OCI-LY1 (cell line): Measurements from ENCODE around the gene LACC1.

Experiments
- H2AFZ ChIP-seq: fragments of 200-600 bp; sonication (generic), shearing (Covaris generic); 2 replicates; pipeline ENCODE4 v1.6.0; 2014; ENCODE audit warnings: antibody characterized with exemption, mild to moderate bottlenecking, low read length
- H3F3A ChIP-seq: fragments of 200-600 bp; sonication (generic), shearing (Covaris generic); 2 replicates; pipeline ENCODE4 v1.6.0; 2014; ENCODE audit warnings: mild to moderate bottlenecking, antibody characterized with exemption, low read length, moderate library complexity; ENCODE audit not compliant: insufficient read depth
- H3K27ac ChIP-seq: fragments of 200-600 bp; sonication (generic); 2 replicates; pipeline ENCODE4 v1.5.1; 2014; ENCODE audit warnings: low read length, mixed run types, mild to moderate bottlenecking, low read depth; ENCODE audit not compliant: poor library complexity, severe bottlenecking
- H3K27me3 ChIP-seq: fragments of 200-600 bp; sonication (generic); 2 replicates; pipeline ENCODE4 v1.6.0; 2014; ENCODE audit warnings: antibody characterized with exemption, mild to moderate bottlenecking, low read length, moderate library complexity; ENCODE audit not compliant: insufficient read depth
- H3K36me3 ChIP-seq: fragments of 200-600 bp; sonication (generic); 2 replicates; pipeline ENCODE4 v1.6.1; 2014; ENCODE audit warnings: mild to moderate bottlenecking, antibody characterized with exemption, low read length, moderate library complexity, mixed read lengths; ENCODE audit not compliant: insufficient read depth
- H3K4me1 ChIP-seq: fragments of 200-600 bp; sonication (generic); 2 replicates; pipeline ENCODE4 v1.5.1; 2014; ENCODE audit warnings: mild to moderate bottlenecking, low read length, moderate library complexity; ENCODE audit not compliant: insufficient read depth, severe bottlenecking
- H3K4me2 ChIP-seq: fragments of 200-600 bp; sonication (generic), shearing (Covaris generic); 2 replicates; pipeline ENCODE4 v1.6.1; 2014; ENCODE audit warnings: low read length
- H3K4me3 ChIP-seq: fragments of 200-600 bp; sonication (generic); 2 replicates; pipeline ENCODE4 v1.5.1; 2014; ENCODE audit warnings: low read length, low read depth, mild to moderate bottlenecking, mixed read lengths; ENCODE audit not compliant: poor library complexity, severe bottlenecking
- H3K79me2 ChIP-seq: fragments of 200-600 bp; shearing (Covaris generic); 2 replicates; pipeline ENCODE4 v1.6.1; 2016; ENCODE audit warnings: mixed run types, low read length, mixed read lengths; ENCODE audit not compliant: insufficient read depth
- H3K9ac ChIP-seq: fragments of 200-600 bp; sonication (generic), shearing (Covaris generic); 2 replicates; pipeline ENCODE4 v1.6.1; 2014; ENCODE audit warnings: mild to moderate bottlenecking, low read length, mixed read lengths
- H3K9me2 ChIP-seq: fragments of 200-600 bp; sonication (generic), shearing (Covaris generic); 2 replicates; pipeline ENCODE4 v1.6.1; 2014; ENCODE audit warnings: low read depth, mild to moderate bottlenecking, low read length, mixed read lengths
- H3K9me3 ChIP-seq: fragments of 200-600 bp; shearing (Covaris generic); 2 replicates; pipeline ENCODE4 v1.6.1; 2014; ENCODE audit warnings: low read length, mixed read lengths
- H4K20me1 ChIP-seq: fragments of 200-600 bp; sonication (generic), shearing (Covaris generic); 2 replicates; pipeline ENCODE4 v1.6.0; 2016; ENCODE audit warnings: mild to moderate bottlenecking, low read length; ENCODE audit not compliant: insufficient read depth
- CTCF ChIP-seq: fragments of 200-600 bp; sonication (generic), shearing (Covaris generic); IDR thresholded peaks from 2 replicates; pipeline ENCODE4 v1.5.1; 2017; ENCODE audit warnings: mild to moderate bottlenecking, antibody characterized with exemption, low read length, moderate library complexity, mixed read lengths
- EZH2 ChIP-seq: fragments of 200-600 bp; sonication (generic), shearing (Covaris generic); IDR thresholded peaks from 2 replicates; pipeline ENCODE4 v1.8.0; 2017; ENCODE audit warnings: borderline replicate concordance, mixed run types, mild to moderate bottlenecking, antibody characterized with exemption, low read length, moderate library complexity, mixed read lengths

Gene LACC1

GRCh38 chr13:43895940-43896339 lies 16.2 kb downstream of the LACC1 start:
- Histone ChIP-seq H2AFZ (no peak overlapping the region), H3K4me2 (no peak overlapping the region)
- TF ChIP-seq CTCF (no peak), EZH2 (no peak)

GRCh38 chr13:43905435-43906031 lies 25.8 kb downstream of the LACC1 start:
- Histone ChIP-seq H3K27ac (no peak overlapping the region), H4K20me1 (no peaks in the 10 kb centered on the region), H3K9me2 (no peaks in the 10 kb centered on the region), H3K4me2 (no peak overlapping the region), H3K36me3 (no peaks in the 10 kb centered on the region), H3K9me3 (no peaks in the 10 kb centered on the region), H3K4me3 (no peak overlapping the region), H3K9ac (no peak overlapping the region), H3F3A (no peaks in the 10 kb centered on the region), H3K27me3 (no peaks in the 10 kb centered on the region), H3K4me1 (no peaks in the 10 kb centered on the region), H3K79me2 (no peaks in the 10 kb centered on the region), H2AFZ (no peak overlapping the region)
- TF ChIP-seq CTCF, result peak; percentile 73
- no peak for TF ChIP-seq EZH2

More at GRCh38 chr13:43895940-43896339, 16.2 kb downstream of the LACC1 start:
- H3K9me2 ChIP-seq, result no peaks in the 10 kb centered on the region
- H3K27ac ChIP-seq, result no peak overlapping the region
- no peaks in the 10 kb centered on the region for H4K20me1 ChIP-seq
- H3K9ac ChIP-seq, result no peak overlapping the region
- H3K4me1 ChIP-seq, result no peaks in the 10 kb centered on the region
- no peaks in the 10 kb centered on the region for H3K9me3 ChIP-seq
- H3K79me2 ChIP-seq, result no peaks in the 10 kb centered on the region
- no peaks in the 10 kb centered on the region for H3K27me3 ChIP-seq
- H3K4me3 ChIP-seq, result no peak overlapping the region
- H3K36me3 ChIP-seq, result no peaks in the 10 kb centered on the region
- no peaks in the 10 kb centered on the region for H3F3A ChIP-seq

DNA sequence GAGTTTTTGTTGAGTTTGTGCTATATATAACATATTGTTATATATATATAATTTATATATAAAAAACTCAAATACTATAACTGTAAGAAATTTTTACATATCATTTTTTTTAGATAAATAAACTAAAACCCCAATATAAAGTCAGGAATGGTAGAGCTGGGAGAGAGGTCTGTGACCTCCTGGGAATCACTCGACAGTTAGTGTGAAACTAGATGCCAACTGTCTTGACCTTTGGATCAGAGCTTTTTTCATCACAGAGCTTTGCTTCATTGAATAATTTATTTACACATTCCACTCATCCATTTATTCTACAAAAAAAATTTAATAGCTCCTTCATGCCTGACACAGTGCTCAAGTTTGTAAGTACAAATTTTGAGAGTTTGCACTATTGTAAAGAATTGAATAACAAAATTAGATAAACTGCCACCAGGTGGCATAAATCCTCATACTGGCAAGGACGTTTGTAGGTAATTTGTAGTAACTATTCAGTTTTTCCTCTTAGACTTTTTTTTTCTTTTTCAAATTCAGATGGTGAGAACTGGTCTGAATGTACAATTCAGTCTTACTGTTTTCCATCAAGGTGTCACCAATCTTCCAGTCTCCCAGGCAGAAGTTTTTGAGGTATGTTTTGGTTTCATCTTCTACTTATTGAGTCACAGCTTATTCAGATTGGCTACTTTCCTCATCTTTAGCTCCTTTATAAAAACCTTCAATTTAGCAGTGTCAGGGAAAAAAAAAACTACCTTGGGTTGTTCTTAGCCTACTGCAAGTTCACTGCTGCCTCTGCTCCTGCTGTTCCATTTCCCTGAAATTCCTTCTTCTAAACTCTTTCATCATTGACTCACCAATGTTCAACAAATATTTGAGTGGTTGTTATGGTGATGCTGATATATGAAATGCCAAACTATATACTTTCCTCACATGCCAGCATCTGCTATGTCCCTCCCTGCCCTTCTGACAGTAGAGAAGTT lies 28.7 kb downstream of the LACC1 start:
- Histone ChIP-seq H3K4me3 (no peak overlapping the region), H3F3A (no peaks in the 10 kb centered on the region), H3K27me3 (no peaks in the 10 kb centered on the region), H3K79me2 (no peaks in the 10 kb centered on the region), H3K9me2 (no peaks in the 10 kb centered on the region), H3K4me2 (no peak overlapping the region), H3K36me3 (no peaks in the 10 kb centered on the region), H3K9ac (no peak overlapping the region), H4K20me1 (no peaks in the 10 kb centered on the region), H2AFZ (no peak overlapping the region), H3K4me1 (no peaks in the 10 kb centered on the region), H3K27ac (no peak overlapping the region), H3K9me3 (no peaks in the 10 kb centered on the region)
- TF ChIP-seq EZH2 (no peak), CTCF (peak; percentile 61)
